Measurements from ENCODE around the gene UPF2.

GRCh38 chr10:11910102-11910501, 132.5 kb downstream of the UPF2 start:
- TF ChIP-seq CTCF (optimal IDR thresholded peaks at IDR 0.05 in 1 of 3, IDR thresholded peaks at IDR 0.05 in 1 of 3, conservative IDR thresholded peaks at IDR 0.05 in 1 of 3; ENCODE audit: extremely low read depth in 1 of 3, insufficient read depth in 2 of 3, low read length in 3 of 3) (no peak), EZH2 (IDR thresholded peaks at IDR 0.05; ENCODE audit: low read length) (no peak)
